ENCODE results near the gene SLC30A5.
"Not testable (repeated sequence)": the region's sequence is repeated elsewhere in the genome, so short reads cannot be mapped to it uniquely, and the experiment has no call there.

Gene SLC30A5

GRCh38 chr5:69105996-69106906 lies 12.4 kb downstream of the SLC30A5 start:
- FAIRE-seq = no peak

- not testable (repeated sequence) for FAIRE-seq
These were observed 14.6 kb downstream of the SLC30A5 start for GRCh38 chr5:69108367-69108766.

- FAIRE-seq = no peak
These were observed 20.0 kb downstream of the SLC30A5 start for GRCh38 chr5:69113851-69114250.

- FAIRE-seq = no peak
These were observed 21.7 kb downstream of the SLC30A5 start for GRCh38 chr5:69115526-69115925.

GRCh38 chr5:69129413-69129812 lies 35.6 kb downstream of the SLC30A5 start:
- FAIRE-seq = no peak

- FAIRE-seq = no peak
These were observed 36.4 kb downstream of the SLC30A5 start for GRCh38 chr5:69130241-69130640.

GRCh38 chr5:69131304-69131703 lies 37.5 kb downstream of the SLC30A5 start:
- FAIRE-seq = no peak

- FAIRE-seq = no peak
These were observed 40.3 kb downstream of the SLC30A5 start for GRCh38 chr5:69134126-69134525.

GRCh38 chr5:69136293-69136692 lies 42.5 kb downstream of the SLC30A5 start:
- FAIRE-seq = no peak

GRCh38 chr5:69137208-69137607 lies 43.4 kb downstream of the SLC30A5 start:
- not testable (repeated sequence) for FAIRE-seq

- FAIRE-seq = no peak
These were observed 44.0 kb downstream of the SLC30A5 start for GRCh38 chr5:69137807-69138206.

- no peak for FAIRE-seq
These were observed 45.0 kb downstream of the SLC30A5 start for GRCh38 chr5:69138766-69139165.

GRCh38 chr5:69140239-69140638 lies 46.4 kb downstream of the SLC30A5 start:
- not testable (repeated sequence) for FAIRE-seq

- FAIRE-seq = no peak
These were observed 47.0 kb downstream of the SLC30A5 start for GRCh38 chr5:69140827-69141226.

GRCh38 chr5:69148576-69148975 lies 54.8 kb downstream of the SLC30A5 start:
- not testable (repeated sequence) for FAIRE-seq

- no peak for FAIRE-seq
These were observed 55.3 kb downstream of the SLC30A5 start for GRCh38 chr5:69148981-69149675.

GRCh38 chr5:69149676-69150010 lies 55.8 kb downstream of the SLC30A5 start:
- no peak for FAIRE-seq

GRCh38 chr5:69152731-69153130 lies 58.9 kb downstream of the SLC30A5 start:
- FAIRE-seq = no peak

GRCh38 chr5:69156456-69156855 lies 62.6 kb downstream of the SLC30A5 start:
- FAIRE-seq = no peak

GRCh38 chr5:69158039-69158438 lies 64.2 kb downstream of the SLC30A5 start:
- no peak for FAIRE-seq

- FAIRE-seq = no peak
These were observed 66.8 kb downstream of the SLC30A5 start for GRCh38 chr5:69160651-69161050.

GRCh38 chr5:69166686-69167492 lies 73.1 kb downstream of the SLC30A5 start, which contains the start of gene CCNB1:
CCNB1 (plus strand) TSS chr5:69167150; CDS start chr5:69167263, 113 bp downstream.
- FAIRE-seq = no peak

- no peak for FAIRE-seq
These were observed 73.7 kb downstream of the SLC30A5 start for GRCh38 chr5:69167493-69167855.

Measured in colon (tissue), 2 donors.